Omental fat pad (tissue), 4 donors: ENCODE results near the gene IL2RA. TPM values are rescaled to one million over a fixed set of nuclear protein-coding genes. Genes with fewer than 3 reads are reported as not detected.

Experiments
- ATAC-seq: fragments of 150-250 bp; one replicate; pipeline ENCODE4 v1.9.1; 2016; ENCODE audit warnings: mild to moderate bottlenecking, moderate library complexity; ENCODE audit not compliant: low FRiP score
- DNase-seq: peaks from one replicate; pipeline ENCODE4 v3.0.0-alpha.2; 2019; ENCODE audit warnings: low spot score
- CTCF ChIP-seq, 3 donors: fragments of 450-650 bp; IDR thresholded peaks; one replicate each; pipeline ENCODE4 v1.5.1; 2016 to 2017; ENCODE audit warnings: antibody characterized with exemption in 3 of 3, mild to moderate bottlenecking in 3 of 3, moderate library complexity in 2 of 3
- total RNA-seq, 4 donors: library from RNA; depleted of rRNA; stranded (reverse); fragments of >200 nt; gene quantifications; one replicate each; pipeline ENCODE4 v1.1.0, GENCODE V29; 2016

IL2RA gene
- total RNA-seq, 4 donors from 2014 or later, result 0.69 to 25.0 (median 7.1) TPM

- ATAC-seq (peak; percentile 86), DNase-seq (no peak)
- TF ChIP-seq CTCF (IDR thresholded peaks at IDR 0.05), result no peak
These were observed 11.2 kb downstream of the IL2RA start for GRCh38 chr10:6050801-6051445.

GRCh38 chr10:6049031-6049400 lies 13.2 kb downstream of the IL2RA start:
- no peak for ATAC-seq
- no peak for DNase-seq
- no peak for TF ChIP-seq CTCF (IDR thresholded peaks at IDR 0.05)

GRCh38 chr10:6048281-6049030 lies 13.7 kb downstream of the IL2RA start:
- DNase-seq, result no peak
- no peak for ATAC-seq
- no peak for TF ChIP-seq CTCF (IDR thresholded peaks at IDR 0.05)

- ATAC-seq (no peak), DNase-seq (no peak)
These were observed 14.3 kb downstream of the IL2RA start for GRCh38 chr10:6047847-6048246.

GRCh38 chr10:6046773-6047611 lies 15.2 kb downstream of the IL2RA start:
- DNase-seq, result no peak
- ATAC-seq, result no peak

More at GRCh38 chr10:6047847-6048246, 14.3 kb downstream of the IL2RA start:
- TF ChIP-seq CTCF (IDR thresholded peaks at IDR 0.05), result no peak

More at GRCh38 chr10:6046773-6047611, 15.2 kb downstream of the IL2RA start:
- no peak for TF ChIP-seq CTCF (IDR thresholded peaks at IDR 0.05)
